Astrocyte of the spinal cord (primary cell): ENCODE data around the gene ALKBH1.
A peak's percentile ranks its signal among the peaks of the same experiment; 100 is the strongest.

Experiments used
- DNase-seq: peaks from one replicate; pipeline ENCODE4 v3.0.0; 2011; ENCODE audit warnings: low read depth, low spot score
- H3K4me3 ChIP-seq: 2 replicates; pipeline ENCODE4 v1.5.1; 2011; ENCODE audit warnings: low read depth, mild to moderate bottlenecking, low read length, moderate library complexity
- CTCF ChIP-seq: IDR thresholded peaks from 2 replicates; pipeline ENCODE4 v1.5.1; 2012; ENCODE audit warnings: low read depth, mild to moderate bottlenecking, low read length, inconsistent platforms
- in situ Hi-C: cut with HindIII; loops from 2 replicates; pipeline ENCODE4 v1.10.0; 2017; ENCODE audit warnings: low sequenced_read_pairs

ALKBH1 gene

GRCh38 chr14:77738559-77739250 is 30.9 kb upstream of the ALKBH1 start:
- in situ Hi-C loops = no loop called here
- no peak overlapping the region for H3K4me3 ChIP-seq
- DNase-seq = peak; percentile 50
- no peak for TF ChIP-seq CTCF

- DNase-seq = no peak
- H3K4me3 ChIP-seq = no peak overlapping the region
- TF ChIP-seq CTCF = no peak
- in situ Hi-C loops = no loop called here
Measured at GRCh38 chr14:77730976-77731497, 23.2 kb upstream of the ALKBH1 start.

DNA sequence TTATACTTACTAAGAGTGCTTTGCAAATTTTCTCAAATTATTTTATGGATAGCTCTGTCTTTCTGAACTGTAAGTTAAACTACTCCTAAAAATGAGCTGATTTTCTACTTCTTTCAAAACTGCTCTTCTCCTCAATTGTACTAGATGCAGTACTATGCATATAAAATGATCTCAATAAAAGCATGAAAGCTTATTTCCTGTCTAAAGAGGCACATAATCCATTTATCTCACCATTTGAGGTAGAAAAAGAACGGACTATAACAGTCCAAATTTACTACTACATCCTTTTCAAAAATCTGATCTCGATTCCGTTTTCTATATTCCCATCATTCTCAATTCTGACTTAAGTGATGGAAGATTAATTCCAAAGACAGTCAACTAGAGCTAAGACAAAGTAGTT is 14.5 kb upstream of the ALKBH1 start:
- no peak overlapping the region for H3K4me3 ChIP-seq
- TF ChIP-seq CTCF = no peak
- no peak for DNase-seq
- in situ Hi-C loops = no loop called here

DNA sequence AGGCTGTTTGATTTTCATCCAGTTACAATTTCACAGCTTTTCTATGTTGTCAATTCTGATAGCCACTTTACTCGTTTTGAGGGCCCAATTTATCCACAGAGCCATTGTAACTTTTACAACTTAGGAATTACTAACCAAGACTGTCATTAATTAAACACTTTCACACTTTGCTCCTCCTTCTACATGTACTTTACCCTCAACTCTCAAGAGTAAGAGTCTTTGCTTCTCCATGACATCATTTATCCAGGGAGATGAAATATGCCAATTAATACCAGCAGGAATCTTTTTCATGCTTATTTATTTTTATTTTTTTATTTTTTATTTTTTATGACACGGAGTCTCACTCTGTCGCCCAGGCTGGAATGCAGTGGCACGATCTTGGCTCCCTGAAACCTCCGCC is 13.6 kb upstream of the ALKBH1 start:
- TF ChIP-seq CTCF = no peak
- DNase-seq = no peak
- in situ Hi-C loops = no loop called here
- no peak overlapping the region for H3K4me3 ChIP-seq

- in situ Hi-C loops = no loop called here
- no peak for TF ChIP-seq CTCF
- H3K4me3 ChIP-seq = no peak overlapping the region
- DNase-seq = no peak
Measured at GRCh38 chr14:77717608-77718305, 9.9 kb upstream of the ALKBH1 start.

DNA sequence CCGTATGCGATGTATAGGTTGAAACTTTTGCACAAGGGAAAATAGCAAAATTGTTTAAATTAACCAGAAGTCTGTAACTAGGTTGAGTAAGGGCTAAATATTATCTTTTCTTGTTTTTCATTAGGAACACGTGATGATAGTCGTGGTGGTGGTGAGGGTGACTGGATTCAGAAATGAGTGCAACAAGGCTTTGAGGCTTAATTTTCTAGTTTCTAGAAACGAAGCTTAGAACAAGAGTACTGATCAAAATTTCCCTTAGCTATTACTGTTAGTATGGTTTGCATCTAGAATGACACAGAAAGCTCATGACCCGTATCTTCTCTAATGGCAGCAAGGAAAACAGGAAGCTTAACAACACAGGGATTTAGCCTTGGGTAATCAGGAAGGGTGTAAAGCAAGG is 7.1 kb upstream of the ALKBH1 start:
- no peak for TF ChIP-seq CTCF
- no peak for DNase-seq
- H3K4me3 ChIP-seq = no peak overlapping the region
- in situ Hi-C loops = no loop called here
